Endodermal cell (in vitro differentiated cells): ENCODE results near the gene SOHLH1. TPM values are rescaled to one million over a fixed set of nuclear protein-coding genes. Genes with fewer than 3 reads are reported as not detected.

Source experiments
- DNase-seq: peaks from one replicate; pipeline ENCODE4 v3.0.0-alpha.2; 2017
- H3K27ac ChIP-seq: 2 replicates; pipeline ENCODE4 v1.5.1; 2013; ENCODE audit warnings: mild to moderate bottlenecking, low read depth, low read length, moderate library complexity
- H3K27me3 ChIP-seq: 2 replicates; pipeline ENCODE4 v1.6.1; 2013; ENCODE audit warnings: mild to moderate bottlenecking, low read length, moderate library complexity; ENCODE audit not compliant: insufficient read depth, control insufficient read depth, poor library complexity, severe bottlenecking
- H3K36me3 ChIP-seq: 2 replicates; pipeline ENCODE4 v1.7.0; 2013; ENCODE audit warnings: mild to moderate bottlenecking, low read length, moderate library complexity; ENCODE audit not compliant: control insufficient read depth, insufficient read depth
- H3K4me1 ChIP-seq: one replicate; pipeline ENCODE4 v1.7.0; 2013; ENCODE audit warnings: low read length; ENCODE audit not compliant: control insufficient read depth, insufficient read depth
- H3K4me3 ChIP-seq: 2 replicates; pipeline ENCODE4 v1.5.1; 2013; ENCODE audit warnings: mild to moderate bottlenecking, low read length, moderate library complexity
- H3K9ac ChIP-seq: 2 replicates; pipeline ENCODE4 v1.6.1; 2013; ENCODE audit warnings: mild to moderate bottlenecking, low read length, moderate library complexity; ENCODE audit not compliant: poor library complexity, severe bottlenecking; ENCODE audit errors: extremely low read depth
- H3K9me3 ChIP-seq: 2 replicates; pipeline ENCODE4 v1.6.1; 2013; ENCODE audit warnings: mild to moderate bottlenecking, low read length, moderate library complexity; ENCODE audit not compliant: control insufficient read depth
- H3K27ac Mint-ChIP-seq: 2 replicates; pipeline ENCODE4 v1.8.0; 2020; ENCODE audit warnings: mixed read lengths
- H3K27me3 Mint-ChIP-seq: 2 replicates; pipeline ENCODE4 v1.8.0; 2021; ENCODE audit warnings: mild to moderate bottlenecking, mixed read lengths; ENCODE audit not compliant: insufficient read depth
- H3K36me3 Mint-ChIP-seq: 2 replicates; pipeline ENCODE4 v1.8.0; 2020; ENCODE audit warnings: low read depth, mixed read lengths
- H3K4me1 Mint-ChIP-seq: 2 replicates; pipeline ENCODE4 v1.8.0; 2020; ENCODE audit warnings: mixed read lengths
- H3K4me3 Mint-ChIP-seq: 2 replicates; pipeline ENCODE4 v1.8.0; 2020; ENCODE audit warnings: mild to moderate bottlenecking, moderate library complexity, mixed read lengths
- H3K9me3 Mint-ChIP-seq: 2 replicates; pipeline ENCODE4 v1.8.0; 2020; ENCODE audit warnings: mild to moderate bottlenecking, mixed read lengths
- CTCF ChIP-seq: fragments of 200-600 bp; sonication (generic); conservative IDR thresholded peaks from 2 replicates; pipeline ENCODE4 v1.5.0; 2021; ENCODE audit warnings: antibody characterized with exemption, mild to moderate bottlenecking
- WGBS, 2 experiments: methylation state at CpG; one replicate each; pipeline versions ENCODE4 v1.1.5 to v1.1.7; 2013; ENCODE audit warnings: missing lambda C conversion rate in 2 of 2, mixed read lengths in 1 of 2; ENCODE audit not compliant: insufficient coverage in 1 of 2, insufficient read length in 1 of 2; 5-methylcytosine and 5-hydroxymethylcytosine counted together
- total RNA-seq, 2 donors: library from RNA; stranded (reverse); fragmentation: NEBNext Ultra II Directional in 1 of 2; extraction: Animal tissue kit (Norgen Biotek cat#: 25700) in 1 of 2; gene quantifications; 2 replicates in 1 of 2; 3 replicates in 1 of 2; pipeline ENCODE4 v1.2.1, GENCODE V29; 2021

SOHLH1 gene
- total RNA-seq, 2 donors from 2014 or later, result not detected

- WGBS, 2 experiments, result 90 to 95% methylated on average over 17 to 21 of the region's 21 CpGs
- H3K9me3 ChIP-seq, result no peaks in the 10 kb centered on the region
Measured at GRCh38 chr9:135698236-135698635, 1.0 kb downstream of the SOHLH1 start.

GRCh38 chr9:135697226-135697625, 2.1 kb downstream of the SOHLH1 start:
- Histone ChIP-seq H3K27me3 (peaks cover 2% of the 10 kb centered on the region), H3K4me3 (no peak overlapping the region), H3K27ac (no peak overlapping the region), H3K36me3 (no peaks in the 10 kb centered on the region), H3K4me1 (no peaks in the 10 kb centered on the region), H3K9me3 (no peaks in the 10 kb centered on the region), H3K9ac (no peak overlapping the region)
- no peaks in the 10 kb centered on the region for H3K4me1 Mint-ChIP-seq
- H3K27ac Mint-ChIP-seq, result no peak overlapping the region
- H3K36me3 Mint-ChIP-seq, result no peaks in the 10 kb centered on the region
- TF ChIP-seq CTCF, result no peak
- no peaks in the 10 kb centered on the region for H3K27me3 Mint-ChIP-seq
- no peak for DNase-seq
- no peaks in the 10 kb centered on the region for H3K9me3 Mint-ChIP-seq
- 89 to 100% methylated on average over 2 to 15 of the region's 15 CpGs for whole genome bisulfite sequencing, 2 experiments
- H3K4me3 Mint-ChIP-seq, result no peak overlapping the region

More at GRCh38 chr9:135698236-135698635, 1.0 kb downstream of the SOHLH1 start:
- Histone ChIP-seq H3K27ac (no peak overlapping the region), H3K36me3 (no peaks in the 10 kb centered on the region), H3K9ac (no peak overlapping the region), H3K4me1 (no peaks in the 10 kb centered on the region), H3K27me3 (peaks cover 13% of the 10 kb centered on the region), H3K4me3 (no peak overlapping the region)
- Mint-ChIP-seq H3K27ac (no peak overlapping the region), H3K9me3 (no peaks in the 10 kb centered on the region), H3K4me3 (no peak overlapping the region), H3K27me3 (peaks cover 6% of the 10 kb centered on the region), H3K4me1 (no peaks in the 10 kb centered on the region), H3K36me3 (no peaks in the 10 kb centered on the region)
- TF ChIP-seq CTCF, result no peak
- DNase-seq, result no peak

GRCh38 chr9:135696446-135696845, 2.8 kb downstream of the SOHLH1 start:
- no peak overlapping the region for H3K4me3 Mint-ChIP-seq
- H3K9ac ChIP-seq, result no peak overlapping the region
- no peaks in the 10 kb centered on the region for H3K27me3 ChIP-seq
- 89 to 97% methylated on average over 14 to 16 of the region's 16 CpGs for WGBS, 2 experiments
- H3K27ac Mint-ChIP-seq, result no peak overlapping the region
- no peaks in the 10 kb centered on the region for H3K9me3 ChIP-seq
- DNase-seq, result no peak
- H3K9me3 Mint-ChIP-seq, result no peaks in the 10 kb centered on the region
- H3K4me3 ChIP-seq, result no peak overlapping the region
- no peaks in the 10 kb centered on the region for H3K36me3 Mint-ChIP-seq
- H3K4me1 Mint-ChIP-seq, result no peaks in the 10 kb centered on the region
- no peaks in the 10 kb centered on the region for H3K4me1 ChIP-seq
- no peaks in the 10 kb centered on the region for H3K36me3 ChIP-seq
- H3K27me3 Mint-ChIP-seq, result no peaks in the 10 kb centered on the region
- TF ChIP-seq CTCF, result no peak
- H3K27ac ChIP-seq, result no peak overlapping the region
